ENCODE measurements around the gene CHMP4A.

DNA sequence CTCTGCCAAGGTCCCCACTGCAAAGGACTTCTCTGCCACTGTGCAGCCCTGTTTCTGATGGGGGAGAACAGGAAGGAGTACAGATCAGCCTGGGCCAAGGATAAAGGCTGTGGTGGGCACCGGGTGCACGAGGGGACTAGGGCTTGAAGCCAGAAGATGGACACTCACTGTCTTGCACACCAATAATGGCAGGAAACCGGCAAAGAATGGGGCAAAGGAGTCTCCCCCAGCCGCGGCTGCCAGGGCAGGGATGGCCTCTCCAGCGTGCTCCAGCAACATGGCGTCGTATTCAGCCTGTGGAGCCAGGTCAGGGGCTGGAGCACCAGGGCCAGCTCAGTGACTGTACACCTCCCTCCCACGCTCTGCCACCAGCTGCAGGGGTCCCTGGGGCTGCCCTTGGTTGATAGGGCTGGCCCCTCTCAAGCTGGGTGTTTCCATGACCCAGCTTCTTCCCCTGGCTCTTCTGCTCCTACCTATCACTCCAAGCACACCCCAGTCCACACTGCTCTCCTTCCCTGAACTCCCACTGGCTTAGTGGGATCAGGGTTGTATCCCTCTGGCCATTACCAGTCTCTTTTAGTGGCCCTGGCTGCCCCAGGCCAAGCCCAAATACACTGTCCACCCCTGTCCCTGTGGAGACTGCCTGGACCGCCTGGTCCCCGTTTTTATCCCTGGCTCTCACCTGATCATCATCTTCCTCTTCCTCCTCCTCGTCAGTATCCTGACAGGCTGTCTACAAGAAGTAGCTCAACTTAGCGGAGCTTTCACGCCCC, 31.0 kb downstream of the CHMP4A start:
- TF ChIP-seq, protein P1, sequence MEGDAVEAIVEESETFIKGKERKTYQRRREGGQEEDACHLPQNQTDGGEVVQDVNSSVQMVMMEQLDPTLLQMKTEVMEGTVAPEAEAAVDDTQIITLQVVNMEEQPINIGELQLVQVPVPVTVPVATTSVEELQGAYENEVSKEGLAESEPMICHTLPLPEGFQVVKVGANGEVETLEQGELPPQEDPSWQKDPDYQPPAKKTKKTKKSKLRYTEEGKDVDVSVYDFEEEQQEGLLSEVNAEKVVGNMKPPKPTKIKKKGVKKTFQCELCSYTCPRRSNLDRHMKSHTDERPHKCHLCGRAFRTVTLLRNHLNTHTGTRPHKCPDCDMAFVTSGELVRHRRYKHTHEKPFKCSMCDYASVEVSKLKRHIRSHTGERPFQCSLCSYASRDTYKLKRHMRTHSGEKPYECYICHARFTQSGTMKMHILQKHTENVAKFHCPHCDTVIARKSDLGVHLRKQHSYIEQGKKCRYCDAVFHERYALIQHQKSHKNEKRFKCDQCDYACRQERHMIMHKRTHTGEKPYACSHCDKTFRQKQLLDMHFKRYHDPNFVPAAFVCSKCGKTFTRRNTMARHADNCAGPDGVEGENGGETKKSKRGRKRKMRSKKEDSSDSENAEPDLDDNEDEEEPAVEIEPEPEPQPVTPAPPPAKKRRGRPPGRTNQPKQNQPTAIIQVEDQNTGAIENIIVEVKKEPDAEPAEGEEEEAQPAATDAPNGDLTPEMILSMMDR (IDR thresholded peaks at IDR 0.05): no peak
- no peak for TF ChIP-seq EZH2 (IDR thresholded peaks at IDR 0.05; ENCODE audit: borderline replicate concordance, insufficient read depth, low read depth, low read length, poor library complexity, severe bottlenecking)

Data from B cell (primary cell).